ENCODE data around the gene AKAIN1.

GRCh38 chr18:5107988-5108387 lies 89.1 kb downstream of the AKAIN1 start:
- TF ChIP-seq CTCF (IDR thresholded peaks at IDR 0.05) (no peak), POLR2A (IDR thresholded peaks at IDR 0.05; ENCODE audit: low read depth) (no peak), POLR2AphosphoS5 (IDR thresholded peaks at IDR 0.05) (no peak), EP300 (IDR thresholded peaks at IDR 0.05) (no peak)
